A673 (cell line): ENCODE measurements around the gene KCNQ1OT1. TPM values are rescaled to one million over a fixed set of nuclear protein-coding genes. Genes with fewer than 3 reads are reported as not detected.

ENCODE experiments used
- BruUV-seq: library from RNA; stranded (reverse); fragments of 400-500 nt; replicated peaks from 2 replicates; lab custom pipeline; 2021; lab: Mats Ljungman, UMichigan
- CTCF ChIA-PET: fragments of 300-600 bp; sonication (Branson Sonifier 250); formaldehyde crosslinking; loops from one replicate; lab custom pipeline; 2022; ENCODE audit warnings: antibody characterized with exemption; lab: Charles Lee
- POLR2A ChIA-PET: fragments of 300-600 bp; sonication (Branson Sonifier 250); formaldehyde crosslinking; loops from one replicate; lab custom pipeline; 2022; ENCODE audit warnings: antibody characterized with exemption; ENCODE audit not compliant: low non-redundant PET; lab: Charles Lee
- DNase-seq: peaks from one replicate; pipeline ENCODE4 v3.0.0-alpha.2; 2015; ENCODE audit warnings: low spot score
- H3K27ac ChIP-seq: fragments of 200-600 bp; sonication (generic); 2 replicates; pipeline ENCODE4 v1.5.1; 2016; ENCODE audit warnings: mixed run types, low read depth, mild to moderate bottlenecking, mixed read lengths, antibody characterized with exemption, low read length; ENCODE audit not compliant: poor library complexity, severe bottlenecking
- H3K27me3 ChIP-seq: fragments of 200-600 bp; sonication (generic); replicated peaks from 2 replicates; pipeline ENCODE4 v1.6.1; 2017; ENCODE audit warnings: mixed run types, low read depth, mild to moderate bottlenecking, mixed read lengths, antibody characterized with exemption, low read length; ENCODE audit not compliant: insufficient read depth, poor library complexity
- H3K36me3 ChIP-seq: fragments of 200-600 bp; sonication (generic); 2 replicates; pipeline ENCODE4 v1.6.1; 2016; ENCODE audit warnings: mixed run types, mild to moderate bottlenecking, mixed read lengths, antibody characterized with exemption, low read length; ENCODE audit not compliant: insufficient read depth, poor library complexity, severe bottlenecking
- H3K4me1 ChIP-seq: fragments of 200-600 bp; sonication (generic); 2 replicates; pipeline ENCODE4 v1.6.1; 2017; ENCODE audit warnings: mixed run types, mild to moderate bottlenecking, mixed read lengths, antibody characterized with exemption, low read length; ENCODE audit not compliant: insufficient read depth, poor library complexity, severe bottlenecking
- H3K4me3 ChIP-seq: fragments of 200-600 bp; sonication (generic); 2 replicates; pipeline ENCODE4 v1.5.1; 2016; ENCODE audit warnings: low read depth, mixed run types, mild to moderate bottlenecking, mixed read lengths, low read length; ENCODE audit not compliant: poor library complexity, severe bottlenecking
- H3K9me3 ChIP-seq: fragments of 200-600 bp; sonication (generic); 2 replicates; pipeline ENCODE4 v1.6.1; 2016; ENCODE audit warnings: mixed run types, low read depth, mild to moderate bottlenecking, mixed read lengths, antibody characterized with exemption, low read length; ENCODE audit not compliant: poor library complexity, severe bottlenecking
- EZH2 ChIP-seq: fragments of 200-600 bp; sonication (generic); IDR thresholded peaks from 2 replicates; pipeline ENCODE4 v1.6.1; 2017; ENCODE audit warnings: borderline replicate concordance, low read depth, mild to moderate bottlenecking, mixed read lengths, antibody characterized with exemption, low read length; ENCODE audit not compliant: poor library complexity, severe bottlenecking
- intact Hi-C: fragments of 100-400 bp; cut with micrococcal nuclease; formaldehyde crosslinking; loops from one replicate; pipeline ENCODE4 v1.10.0; 2022; ENCODE audit not compliant: unreplicated experiment
- total RNA-seq: library from RNA; stranded (reverse); gene quantifications from 2 replicates; pipeline ENCODE4 v1.2.3, GENCODE V29; 2021
- TF ChIP-seq, protein P1 (sequence below): fragments of 300-800, 200-600 bp; sonication (generic); conservative IDR thresholded peaks from 2 replicates; pipeline ENCODE4 v1.5.1; 2017; ENCODE audit warnings: low read depth, mild to moderate bottlenecking, antibody characterized with exemption, low read length, moderate library complexity, mixed read lengths

Gene KCNQ1OT1
- total RNA-seq, 1 experiment from 2014 or later, result 4.0 TPM

- ChIA-PET CTCF (no interaction called here), POLR2A (no interaction called here)
- DNase-seq, result no peak
- Histone ChIP-seq H3K27me3 (no peaks in the 10 kb centered on the region), H3K4me3 (no peak overlapping the region), H3K9me3 (no peaks in the 10 kb centered on the region), H3K4me1 (no peaks in the 10 kb centered on the region), H3K36me3 (no peaks in the 10 kb centered on the region), H3K27ac (no peak overlapping the region)
- BruUV-seq, result no TSS peak
- intact Hi-C loops, result no loop called here
- TF ChIP-seq EZH2, result no peak
- TF ChIP-seq, protein P1, sequence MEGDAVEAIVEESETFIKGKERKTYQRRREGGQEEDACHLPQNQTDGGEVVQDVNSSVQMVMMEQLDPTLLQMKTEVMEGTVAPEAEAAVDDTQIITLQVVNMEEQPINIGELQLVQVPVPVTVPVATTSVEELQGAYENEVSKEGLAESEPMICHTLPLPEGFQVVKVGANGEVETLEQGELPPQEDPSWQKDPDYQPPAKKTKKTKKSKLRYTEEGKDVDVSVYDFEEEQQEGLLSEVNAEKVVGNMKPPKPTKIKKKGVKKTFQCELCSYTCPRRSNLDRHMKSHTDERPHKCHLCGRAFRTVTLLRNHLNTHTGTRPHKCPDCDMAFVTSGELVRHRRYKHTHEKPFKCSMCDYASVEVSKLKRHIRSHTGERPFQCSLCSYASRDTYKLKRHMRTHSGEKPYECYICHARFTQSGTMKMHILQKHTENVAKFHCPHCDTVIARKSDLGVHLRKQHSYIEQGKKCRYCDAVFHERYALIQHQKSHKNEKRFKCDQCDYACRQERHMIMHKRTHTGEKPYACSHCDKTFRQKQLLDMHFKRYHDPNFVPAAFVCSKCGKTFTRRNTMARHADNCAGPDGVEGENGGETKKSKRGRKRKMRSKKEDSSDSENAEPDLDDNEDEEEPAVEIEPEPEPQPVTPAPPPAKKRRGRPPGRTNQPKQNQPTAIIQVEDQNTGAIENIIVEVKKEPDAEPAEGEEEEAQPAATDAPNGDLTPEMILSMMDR, result no peak
These were observed 114.8 kb downstream of the KCNQ1OT1 start for GRCh38 chr11:2584812-2585565.

- Histone ChIP-seq H3K4me3 (no peak overlapping the region), H3K27ac (no peak overlapping the region), H3K36me3 (no peaks in the 10 kb centered on the region), H3K4me1 (no peaks in the 10 kb centered on the region), H3K9me3 (no peaks in the 10 kb centered on the region), H3K27me3 (no peaks in the 10 kb centered on the region)
- POLR2A ChIA-PET, result no interaction called here
- intact Hi-C loops, result no loop called here
- no peak for TF ChIP-seq EZH2
- DNase-seq, result no peak
- CTCF ChIA-PET, result no interaction called here
- no TSS peak for BruUV-seq
These were observed 115.4 kb downstream of the KCNQ1OT1 start for GRCh38 chr11:2584434-2584811.

GRCh38 chr11:2583605-2583958, 116.2 kb downstream of the KCNQ1OT1 start:
- Histone ChIP-seq H3K4me1 (no peaks in the 10 kb centered on the region), H3K4me3 (no peak overlapping the region), H3K36me3 (no peaks in the 10 kb centered on the region), H3K9me3 (no peaks in the 10 kb centered on the region), H3K27ac (no peak overlapping the region), H3K27me3 (no peaks in the 10 kb centered on the region)
- no peak for TF ChIP-seq EZH2
- TF ChIP-seq, protein P1, result no peak
- BruUV-seq, result no TSS peak
- intact Hi-C loops, result no loop called here
- no peak for DNase-seq
- ChIA-PET CTCF (no interaction called here), POLR2A (no interaction called here)
